ENCODE results near the gene VGLL4. TPM values are rescaled to one million over a fixed set of nuclear protein-coding genes. Genes with fewer than 3 reads are reported as not detected.

The VGLL4 gene
- total and polyA plus RNA-seq, 2 of the 4 experiments (the other 2 are of a cell fraction), result 26.2 to 35.4 TPM

GRCh38 chr3:11558411-11558903 lies 85.3 kb downstream of the VGLL4 start:
- Histone ChIP-seq H3K36me3 (ENCODE audit: control insufficient read depth, insufficient read depth, low read length) (peaks cover 64% of the 10 kb centered on the region), H2BK5ac (ENCODE audit: low read depth, low read length, poor library complexity, severe bottlenecking) (peak overlapping the region; percentile 68), H2AK9ac (replicated peaks; ENCODE audit: low read depth, low read length, poor library complexity) (no peak overlapping the region), H3K23ac (ENCODE audit: low read depth, low read length) (no peak overlapping the region), H4K8ac (ENCODE audit: low read depth in 2 of 2, low read length in 2 of 2) (no peak overlapping the region), H2BK20ac (ENCODE audit: low read depth, low read length) (no peak overlapping the region), H3K9me3 (ENCODE audit: control insufficient read depth, insufficient read depth, low read length) (no peaks in the 10 kb centered on the region), H3K4me2 (ENCODE audit: low read depth, low read length) (no peak overlapping the region), H4K20me1 (ENCODE audit: insufficient read depth, low read length) (peaks cover 72% of the 10 kb centered on the region), H3K79me1 (ENCODE audit: low read depth in 1 of 2, low read length in 2 of 2) (peaks cover 48 to 98% of the 10 kb centered on the region in 2 experiments), H3K14ac (replicated peaks; ENCODE audit: low read depth, low read length) (no peak overlapping the region), H3K9me1 (ENCODE audit: insufficient read depth, low read length) (peaks cover 47% of the 10 kb centered on the region), H2AK5ac (ENCODE audit: low read depth, low read length) (0 out of 2 replicates have a peak overlapping the region, but pooled peaks have one; percentile 35), H3K18ac (ENCODE audit: low read depth, low read length) (no peak overlapping the region), H3K4me1 (ENCODE audit: control insufficient read depth, insufficient read depth, low read length) (peaks cover 33% of the 10 kb centered on the region), H3K56ac (ENCODE audit: extremely low read depth, insufficient read depth, low read length) (no peak overlapping the region), H2BK15ac (ENCODE audit: low read depth, low read length) (no peak overlapping the region), H3K27ac (ENCODE audit: insufficient read depth, low read length) (peak overlapping the region; percentile 27), H3K27me3 (ENCODE audit: control insufficient read depth, insufficient read depth, low read length) (no peaks in the 10 kb centered on the region), H3K4ac (ENCODE audit: low read depth, low read length) (peak overlapping the region; percentile 66), H4K5ac (ENCODE audit: low read depth, low read length) (no peak overlapping the region), H4K91ac (ENCODE audit: insufficient read depth, low read depth, low read length) (no peak overlapping the region), H2BK120ac (ENCODE audit: low read depth, low read length) (peak overlapping the region; percentile 35; the same call in 1 of the 2 replicates), H3K9ac (ENCODE audit: low read depth, low read length) (no peak overlapping the region), H3K4me3 (ENCODE audit: insufficient read depth, low read depth, low read length) (no peak overlapping the region), H2AFZ (replicated peaks; ENCODE audit: low read length, poor library complexity) (no peak overlapping the region)
- no peak for DNase-seq
- in situ Hi-C loops (cut with MboI; ENCODE audit: low sequenced_read_pairs) (no loop called here), dilution Hi-C loops (cut with HindIII; ENCODE audit: low sequenced_read_pairs, unreplicated experiment) (no loop called here), intact Hi-C loops (cut with micrococcal nuclease) (no loop called here)
- 70% methylated on average over 9 of the region's 17 CpGs; no CpG with 5 or more reads in 1 of the 2 experiments for WGBS, 2 experiments (ENCODE audit: extremely low coverage in 2 of 2, insufficient read length in 1 of 2)
- TF ChIP-seq MAFK (IDR thresholded peaks at IDR 0.05; ENCODE audit: low read depth, low read length), result no peak
- no peak for TF ChIP-seq CEBPB (IDR thresholded peaks at IDR 0.05; ENCODE audit: low read depth, low read length)
- no peak for TF ChIP-seq RFX5 (IDR thresholded peaks at IDR 0.05; ENCODE audit: low read depth, low read length)
- TF ChIP-seq RAD21 (IDR thresholded peaks at IDR 0.05; ENCODE audit: low read length), result no peak
- ChIA-PET CTCF (interaction anchor here (0.6 kb wide), 1 partner anchor 115 kb away, joined by 3 read pairs; no protein-coding TSS in a partner anchor), POLR2A (ENCODE audit: unreplicated experiment) (interaction anchor here (0.6 kb wide), 1 partner anchor 1833 kb away, joined by 12 read pairs; no protein-coding TSS in a partner anchor)
- BruUV-seq (replicated peaks), result no TSS peak
- ATAC-seq (ENCODE audit: low read depth), result no peak

Data from IMR-90 (cell line).